ENCODE results near the gene SDHB.

SDHB gene

GRCh38 chr1:16970132-16970910, 83.5 kb downstream of the SDHB start:
- no peak for DNase-seq (ENCODE audit: low read depth in 1 of 2, low spot score in 1 of 2)

GRCh38 chr1:16969651-16970050, 84.2 kb downstream of the SDHB start:
- no peak for DNase-seq (ENCODE audit: low read depth in 1 of 2, low spot score in 1 of 2)

GRCh38 chr1:16969057-16969611, 84.7 kb downstream of the SDHB start:
- no peak for DNase-seq (ENCODE audit: low read depth in 1 of 2, low spot score in 1 of 2)

Data from activated T-helper 1 cell treated with anti-CD3 and anti-CD28 coated beads, Interleukin-2, amount 50 U/mL, for 16 hours (primary cell).